PFSK-1 (cell line): Measurements from ENCODE around the gene LEFTY1.

Source experiments
- FOXP2 ChIP-seq: optimal IDR thresholded peaks from 2 replicates; pipeline ENCODE3; 2011; ENCODE audit warnings: borderline replicate concordance, control low read depth, inconsistent platforms; ENCODE audit not compliant: insufficient read depth; ENCODE audit errors: extremely low read length, extremely low read depth
- POLR2AphosphoS5 ChIP-seq: IDR thresholded peaks from 2 replicates; pipeline ENCODE4 v1.6.1; 2012; ENCODE audit warnings: low read depth, mild to moderate bottlenecking, control low read depth, low read length, moderate library complexity
- SIN3A ChIP-seq: IDR thresholded peaks from 2 replicates; pipeline ENCODE4 v1.6.1; 2012; ENCODE audit warnings: mild to moderate bottlenecking, low read length, moderate library complexity, borderline replicate concordance; ENCODE audit not compliant: insufficient read depth
- TAF1 ChIP-seq: IDR thresholded peaks from 2 replicates; pipeline ENCODE4 v1.6.1; 2012; ENCODE audit warnings: low read length, control low read depth, borderline replicate concordance; ENCODE audit not compliant: insufficient read depth
- TF ChIP-seq, protein P1 (sequence below), 2 experiments: IDR thresholded peaks; 2 replicates each; pipeline versions ENCODE4 v1.6.1 to v1.8.0; 2011 to 2012; ENCODE audit warnings: low read depth in 2 of 2, low read length in 2 of 2, control low read depth in 1 of 2, inconsistent platforms in 1 of 2, mild to moderate bottlenecking in 1 of 2, moderate library complexity in 1 of 2; ENCODE audit not compliant: insufficient read depth in 1 of 2

LEFTY1 gene

DNA sequence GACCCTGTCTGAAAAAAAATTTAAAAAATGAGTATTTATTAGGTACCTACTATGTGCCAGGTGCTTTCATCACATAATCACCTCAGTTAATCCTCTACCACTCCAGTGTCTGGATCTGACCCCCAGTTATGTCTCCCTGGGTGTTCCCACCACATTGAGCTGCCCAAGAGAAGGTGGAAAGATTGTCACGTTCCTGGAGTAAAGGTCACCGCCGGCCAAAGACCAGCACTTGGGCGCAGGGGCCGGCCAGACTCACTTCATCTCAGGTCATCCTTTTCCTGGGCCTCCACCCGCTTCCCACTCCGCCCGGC, 34.4 kb upstream of the LEFTY1 start:
- TF ChIP-seq, protein P1, sequence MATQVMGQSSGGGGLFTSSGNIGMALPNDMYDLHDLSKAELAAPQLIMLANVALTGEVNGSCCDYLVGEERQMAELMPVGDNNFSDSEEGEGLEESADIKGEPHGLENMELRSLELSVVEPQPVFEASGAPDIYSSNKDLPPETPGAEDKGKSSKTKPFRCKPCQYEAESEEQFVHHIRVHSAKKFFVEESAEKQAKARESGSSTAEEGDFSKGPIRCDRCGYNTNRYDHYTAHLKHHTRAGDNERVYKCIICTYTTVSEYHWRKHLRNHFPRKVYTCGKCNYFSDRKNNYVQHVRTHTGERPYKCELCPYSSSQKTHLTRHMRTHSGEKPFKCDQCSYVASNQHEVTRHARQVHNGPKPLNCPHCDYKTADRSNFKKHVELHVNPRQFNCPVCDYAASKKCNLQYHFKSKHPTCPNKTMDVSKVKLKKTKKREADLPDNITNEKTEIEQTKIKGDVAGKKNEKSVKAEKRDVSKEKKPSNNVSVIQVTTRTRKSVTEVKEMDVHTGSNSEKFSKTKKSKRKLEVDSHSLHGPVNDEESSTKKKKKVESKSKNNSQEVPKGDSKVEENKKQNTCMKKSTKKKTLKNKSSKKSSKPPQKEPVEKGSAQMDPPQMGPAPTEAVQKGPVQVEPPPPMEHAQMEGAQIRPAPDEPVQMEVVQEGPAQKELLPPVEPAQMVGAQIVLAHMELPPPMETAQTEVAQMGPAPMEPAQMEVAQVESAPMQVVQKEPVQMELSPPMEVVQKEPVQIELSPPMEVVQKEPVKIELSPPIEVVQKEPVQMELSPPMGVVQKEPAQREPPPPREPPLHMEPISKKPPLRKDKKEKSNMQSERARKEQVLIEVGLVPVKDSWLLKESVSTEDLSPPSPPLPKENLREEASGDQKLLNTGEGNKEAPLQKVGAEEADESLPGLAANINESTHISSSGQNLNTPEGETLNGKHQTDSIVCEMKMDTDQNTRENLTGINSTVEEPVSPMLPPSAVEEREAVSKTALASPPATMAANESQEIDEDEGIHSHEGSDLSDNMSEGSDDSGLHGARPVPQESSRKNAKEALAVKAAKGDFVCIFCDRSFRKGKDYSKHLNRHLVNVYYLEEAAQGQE (IDR thresholded peaks at IDR 0.05; ENCODE audit: insufficient read depth in 1 of 2, low read depth in 2 of 2, low read length in 2 of 2), result no peak
- TF ChIP-seq FOXP2 (no peak), SIN3A (no peak), TAF1 (no peak), POLR2AphosphoS5 (no peak)

- TF ChIP-seq TAF1, result no peak
- no peak for TF ChIP-seq SIN3A
Observed at GRCh38 chr1:225921734-225922709, 33.1 kb upstream of the LEFTY1 start.

DNA sequence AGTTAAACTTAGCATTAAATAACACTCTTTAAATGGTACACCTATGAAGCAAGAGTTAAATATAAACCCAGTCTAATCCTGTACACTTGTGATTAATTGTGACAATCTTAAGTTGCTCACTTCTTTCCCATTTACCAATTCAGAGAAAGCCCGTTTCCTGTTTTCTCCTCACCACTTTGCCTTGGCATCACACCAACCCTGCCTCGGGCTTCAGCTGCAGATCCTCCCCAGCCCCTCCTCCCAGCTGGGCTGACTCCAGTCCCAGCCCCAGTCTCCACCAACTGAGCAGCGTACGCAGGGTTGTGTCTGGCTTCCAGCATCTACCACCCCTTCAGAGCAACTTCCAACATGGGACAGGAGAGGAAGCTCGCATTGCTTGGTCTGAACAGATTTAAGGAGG, 31.0 kb upstream of the LEFTY1 start:
- TF ChIP-seq FOXP2 (peak; percentile 77), TAF1 (no peak)

- TF ChIP-seq POLR2AphosphoS5, result no peak
- TF ChIP-seq, protein P1 (IDR thresholded peaks at IDR 0.05; ENCODE audit: insufficient read depth in 1 of 2, low read depth in 2 of 2, low read length in 2 of 2), result no peak
- no peak for TF ChIP-seq SIN3A
- no peak for TF ChIP-seq TAF1
- no peak for TF ChIP-seq FOXP2
Observed at GRCh38 chr1:225918280-225918679, 29.3 kb upstream of the LEFTY1 start.

DNA sequence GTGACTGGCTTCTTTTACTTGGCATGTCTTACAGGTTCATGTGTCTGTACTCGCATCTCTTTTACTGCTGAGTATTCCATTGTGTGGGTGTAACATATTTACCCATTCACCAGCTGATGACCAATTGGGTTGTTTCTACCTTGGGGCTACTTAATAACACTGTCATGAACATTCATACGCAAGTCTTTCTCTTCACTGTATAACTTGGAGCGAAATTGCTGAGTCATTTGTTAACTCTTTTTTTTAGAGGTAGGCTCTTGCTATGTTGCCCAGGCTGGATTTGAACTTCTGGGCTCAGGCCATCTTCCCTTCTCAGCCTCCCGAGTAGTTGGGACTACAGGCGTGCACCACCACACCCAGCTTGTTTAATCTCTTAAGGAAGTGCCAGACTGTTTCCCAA, 28.6 kb upstream of the LEFTY1 start:
- TF ChIP-seq TAF1, result no peak
- no peak for TF ChIP-seq POLR2AphosphoS5
- TF ChIP-seq SIN3A, result no peak
- TF ChIP-seq FOXP2, result no peak
- TF ChIP-seq, protein P1 (IDR thresholded peaks at IDR 0.05; ENCODE audit: insufficient read depth in 1 of 2, low read depth in 2 of 2, low read length in 2 of 2), result no peak

DNA sequence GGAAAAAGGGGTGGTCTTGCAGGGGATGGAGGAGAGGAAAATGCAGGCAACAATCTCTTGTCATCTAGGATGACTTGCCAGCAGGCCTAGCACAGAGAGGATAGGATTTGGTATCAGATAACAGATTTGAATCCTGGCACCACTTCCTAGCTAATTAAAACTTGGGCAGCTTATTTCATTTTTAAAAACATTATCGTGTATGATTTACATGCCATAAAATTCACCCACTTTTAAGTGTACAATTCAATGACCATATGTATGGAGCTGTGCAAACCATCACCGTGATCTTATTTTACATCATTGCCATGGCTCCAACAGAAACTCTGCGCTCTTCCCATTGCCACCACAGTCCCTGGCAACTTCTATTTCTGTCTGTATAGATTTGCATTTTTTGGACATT, 28.2 kb upstream of the LEFTY1 start:
- TF ChIP-seq TAF1, result no peak
- TF ChIP-seq FOXP2, result no peak
- TF ChIP-seq, protein P1 (IDR thresholded peaks at IDR 0.05; ENCODE audit: insufficient read depth in 1 of 2, low read depth in 2 of 2, low read length in 2 of 2), result no peak
- TF ChIP-seq SIN3A, result no peak
- TF ChIP-seq POLR2AphosphoS5, result no peak
